Keratinocyte (primary cell): Measurements from ENCODE around the gene RYR2. TPM values are rescaled to one million over a fixed set of nuclear protein-coding genes. Genes with fewer than 3 reads are reported as not detected.

ENCODE experiments used
- DNase-seq: peaks from one replicate; pipeline ENCODE4 v3.0.0-alpha.2; 2011; ENCODE audit warnings: low read depth, missing footprints, low spot score
- FAIRE-seq: peaks from 2 replicates; lab custom pipeline; 2011; peaks lifted over from hg19 to GRCh38; lab: Jason Lieb, UNC
- H2AFZ ChIP-seq: 2 replicates; pipeline ENCODE4 v1.6.0; 2012; ENCODE audit warnings: low read length, control low read depth, inconsistent platforms; ENCODE audit not compliant: control insufficient read depth
- H3K27ac ChIP-seq: 2 replicates; pipeline ENCODE4 v1.5.1; 2011; ENCODE audit warnings: low read length; ENCODE audit not compliant: control insufficient read depth, insufficient read depth
- H3K27me3 ChIP-seq: 3 replicates; pipeline ENCODE4 v1.6.0; 2011; ENCODE audit warnings: low read length; ENCODE audit not compliant: control insufficient read depth, insufficient read depth; ENCODE audit errors: extremely low read depth
- H3K36me3 ChIP-seq, 2 experiments: 2 replicates in 1 of 2; 3 replicates in 1 of 2; pipeline ENCODE4 v1.5.1; 2011; ENCODE audit warnings: low read length in 2 of 2, mild to moderate bottlenecking in 1 of 2; ENCODE audit not compliant: control insufficient read depth in 2 of 2, insufficient read depth in 2 of 2; ENCODE audit errors: extremely low read depth in 1 of 2
- H3K4me1 ChIP-seq: 3 replicates; pipeline ENCODE4 v1.5.1; 2011; ENCODE audit warnings: low read length; ENCODE audit not compliant: control insufficient read depth, insufficient read depth; ENCODE audit errors: extremely low read depth
- H3K4me2 ChIP-seq: 3 replicates; pipeline ENCODE4 v1.6.0; 2011; ENCODE audit warnings: low read depth, low read length; ENCODE audit not compliant: control insufficient read depth, insufficient read depth; ENCODE audit errors: extremely low read depth
- H3K4me3 ChIP-seq, 3 experiments: fragments of 200-600 bp in 1 of 3; sonication (generic) in 1 of 3; 2 replicates in 2 of 3; 3 replicates in 1 of 3; pipeline ENCODE4 v1.5.1; 2011 to 2016; ENCODE audit warnings: low read length in 3 of 3, mild to moderate bottlenecking in 3 of 3, control low read depth in 2 of 3, inconsistent platforms in 1 of 3, low read depth in 1 of 3, mixed read lengths in 1 of 3, mixed run types in 1 of 3, moderate library complexity in 1 of 3; ENCODE audit not compliant: control insufficient read depth in 2 of 3, insufficient read depth in 2 of 3; ENCODE audit errors: extremely low read depth in 1 of 3
- H3K79me2 ChIP-seq: 2 replicates; pipeline ENCODE4 v1.6.0; 2012; ENCODE audit warnings: low read length; ENCODE audit not compliant: control insufficient read depth, insufficient read depth
- H3K9ac ChIP-seq: 3 replicates; pipeline ENCODE4 v1.6.0; 2011; ENCODE audit warnings: low read length; ENCODE audit not compliant: control insufficient read depth, insufficient read depth; ENCODE audit errors: extremely low read depth
- H3K9me1 ChIP-seq: 3 replicates; pipeline ENCODE4 v1.6.0; 2011; ENCODE audit warnings: low read length; ENCODE audit not compliant: control insufficient read depth, insufficient read depth; ENCODE audit errors: extremely low read depth
- H3K9me3 ChIP-seq: 2 replicates; pipeline ENCODE4 v1.5.1; 2012; ENCODE audit warnings: low read depth, low read length; ENCODE audit not compliant: control insufficient read depth
- H4K20me1 ChIP-seq: 3 replicates; pipeline ENCODE4 v1.6.0; 2011; ENCODE audit warnings: low read length; ENCODE audit not compliant: control insufficient read depth, insufficient read depth; ENCODE audit errors: extremely low read depth
- EZH2 ChIP-seq: IDR thresholded peaks from one replicate; pipeline ENCODE4 v1.6.1; 2012; ENCODE audit warnings: inconsistent platforms, mild to moderate bottlenecking, low read length, moderate library complexity
- dilution Hi-C: fragments of 300-500 bp; cut with MboI; formaldehyde crosslinking; loops from one replicate; pipeline ENCODE4 v1.7.0; 2020; ENCODE audit warnings: low sequenced_read_pairs; ENCODE audit not compliant: extremely low pct_ligation_motif_present
- polyA plus RNA-seq, 5 experiments: library from polyadenylated mRNA; depleted of rRNA in 3 of 5; stranded (reverse) in 3 of 5; stranded (forward) in 1 of 5; unstranded in 1 of 5; fragments of >200 nt; gene quantifications; 1 replicate in 1 of 5; 2 replicates in 3 of 5; 3 replicates in 1 of 5; pipeline versions ENCODE4 v1.2.1 to v1.2.3, GENCODE V29; 2011 to 2012; ENCODE audit warnings: missing spikeins in 2 of 5, low read depth in 1 of 5, low replicate concordance in 1 of 5
- TF ChIP-seq, protein P1 (sequence below), 3 experiments: IDR thresholded peaks in 1 of 3; conservative IDR thresholded peaks in 1 of 3; optimal IDR thresholded peaks in 1 of 3; 2 replicates in 2 of 3; 3 replicates in 1 of 3; pipeline versions ENCODE3 to v1.5.1; 2011; ENCODE audit warnings: low read length in 3 of 3, mild to moderate bottlenecking in 3 of 3, moderate library complexity in 2 of 3, control low read depth in 1 of 3, inconsistent platforms in 1 of 3; ENCODE audit not compliant: insufficient read depth in 2 of 3; ENCODE audit errors: extremely low read depth in 1 of 3

RYR2 gene
- polyA plus RNA-seq, 1 donor (not counting 4 experiments of a cell fraction or from before 2014, with no cell fraction given): 0.05 TPM

DNA sequence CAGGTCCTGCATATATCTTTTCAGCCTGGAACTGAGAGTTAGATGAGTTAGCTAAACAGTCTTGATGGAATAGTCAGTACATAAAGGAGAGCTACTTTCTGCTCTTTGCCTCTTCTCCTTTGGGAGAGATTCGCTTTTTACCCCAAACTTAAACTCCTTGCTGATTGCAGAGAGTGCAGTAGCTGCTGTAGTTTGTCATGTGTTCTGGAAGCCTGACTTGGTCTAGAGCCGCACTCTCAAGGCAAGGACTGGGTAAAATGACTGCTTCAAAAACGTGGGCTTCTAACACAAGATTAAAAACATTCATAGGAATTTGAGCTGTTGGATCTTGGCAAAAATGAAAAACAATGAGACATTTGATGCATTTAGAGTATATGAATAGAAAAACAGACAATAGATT is 351.6 kb downstream of the RYR2 start:
- H3K9me3 ChIP-seq: no peaks in the 10 kb centered on the region
- no peaks in the 10 kb centered on the region for H3K36me3 ChIP-seq
- H3K79me2 ChIP-seq: no peaks in the 10 kb centered on the region
- no peak overlapping the region for H2AFZ ChIP-seq
- no peak overlapping the region for H3K4me2 ChIP-seq
- no peak overlapping the region for H3K27ac ChIP-seq
- dilution Hi-C loops: no loop called here
- H3K4me1 ChIP-seq: no peaks in the 10 kb centered on the region
- H4K20me1 ChIP-seq: no peaks in the 10 kb centered on the region
- H3K9ac ChIP-seq: no peak overlapping the region
- no peaks in the 10 kb centered on the region for H3K9me1 ChIP-seq
- no peaks in the 10 kb centered on the region for H3K27me3 ChIP-seq
- TF ChIP-seq, protein P1, sequence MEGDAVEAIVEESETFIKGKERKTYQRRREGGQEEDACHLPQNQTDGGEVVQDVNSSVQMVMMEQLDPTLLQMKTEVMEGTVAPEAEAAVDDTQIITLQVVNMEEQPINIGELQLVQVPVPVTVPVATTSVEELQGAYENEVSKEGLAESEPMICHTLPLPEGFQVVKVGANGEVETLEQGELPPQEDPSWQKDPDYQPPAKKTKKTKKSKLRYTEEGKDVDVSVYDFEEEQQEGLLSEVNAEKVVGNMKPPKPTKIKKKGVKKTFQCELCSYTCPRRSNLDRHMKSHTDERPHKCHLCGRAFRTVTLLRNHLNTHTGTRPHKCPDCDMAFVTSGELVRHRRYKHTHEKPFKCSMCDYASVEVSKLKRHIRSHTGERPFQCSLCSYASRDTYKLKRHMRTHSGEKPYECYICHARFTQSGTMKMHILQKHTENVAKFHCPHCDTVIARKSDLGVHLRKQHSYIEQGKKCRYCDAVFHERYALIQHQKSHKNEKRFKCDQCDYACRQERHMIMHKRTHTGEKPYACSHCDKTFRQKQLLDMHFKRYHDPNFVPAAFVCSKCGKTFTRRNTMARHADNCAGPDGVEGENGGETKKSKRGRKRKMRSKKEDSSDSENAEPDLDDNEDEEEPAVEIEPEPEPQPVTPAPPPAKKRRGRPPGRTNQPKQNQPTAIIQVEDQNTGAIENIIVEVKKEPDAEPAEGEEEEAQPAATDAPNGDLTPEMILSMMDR (optimal IDR thresholded peaks at IDR 0.05 in 1 of 3, IDR thresholded peaks at IDR 0.05 in 1 of 3, conservative IDR thresholded peaks at IDR 0.05 in 1 of 3; ENCODE audit: extremely low read depth in 1 of 3, insufficient read depth in 2 of 3, low read length in 3 of 3): no peak
- TF ChIP-seq EZH2: no peak
- DNase-seq (no peak), FAIRE-seq (no peak)
- no peak overlapping the region for H3K4me3 ChIP-seq

DNA sequence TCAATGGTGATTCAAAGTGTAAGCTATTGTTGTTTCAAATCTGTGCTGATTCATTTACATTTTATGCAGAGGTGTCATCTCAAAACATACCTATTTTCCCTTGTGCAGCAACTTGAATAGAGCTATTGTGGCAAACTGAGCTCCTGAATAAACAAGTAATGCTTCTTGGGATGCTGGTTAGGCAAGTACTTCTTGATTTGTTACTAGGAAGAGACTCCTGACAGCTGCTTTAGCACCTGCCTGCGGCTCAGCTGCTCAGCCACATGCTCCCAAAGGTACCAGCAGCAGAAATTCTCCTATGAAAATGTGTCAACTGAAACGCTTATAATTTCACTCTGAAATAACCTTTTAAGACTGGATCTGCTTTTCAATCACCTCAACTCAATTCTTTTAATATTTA is 352.3 kb downstream of the RYR2 start:
- Histone ChIP-seq H3K4me1 (no peaks in the 10 kb centered on the region), H3K27me3 (no peaks in the 10 kb centered on the region), H3K27ac (no peak overlapping the region), H3K4me2 (no peak overlapping the region), H3K36me3 (no peaks in the 10 kb centered on the region), H4K20me1 (no peaks in the 10 kb centered on the region), H3K9me1 (no peaks in the 10 kb centered on the region), H3K4me3 (no peak overlapping the region), H3K9ac (no peak overlapping the region), H3K79me2 (no peaks in the 10 kb centered on the region), H3K9me3 (no peaks in the 10 kb centered on the region), H2AFZ (no peak overlapping the region)
- no peak for DNase-seq
- dilution Hi-C loops: no loop called here
- FAIRE-seq: no peak
- TF ChIP-seq, protein P1 (optimal IDR thresholded peaks at IDR 0.05 in 1 of 3, IDR thresholded peaks at IDR 0.05 in 1 of 3, conservative IDR thresholded peaks at IDR 0.05 in 1 of 3; ENCODE audit: extremely low read depth in 1 of 3, insufficient read depth in 2 of 3, low read length in 3 of 3): no peak
- TF ChIP-seq EZH2: no peak
